ENCODE measurements around the gene GPC6.

The GPC6 gene

GRCh38 chr13:93867481-93867880 is 640.9 kb downstream of the GPC6 start:
- TF ChIP-seq CTCF (conservative IDR thresholded peaks at IDR 0.05): no peak
- no peak overlapping the region for H3K27ac ChIP-seq

GRCh38 chr13:93872376-93872775 is 645.8 kb downstream of the GPC6 start:
- TF ChIP-seq CTCF (conservative IDR thresholded peaks at IDR 0.05): no peak
- H3K27ac ChIP-seq: no peak overlapping the region

- no peak for TF ChIP-seq CTCF (conservative IDR thresholded peaks at IDR 0.05)
- no peak overlapping the region for H3K27ac ChIP-seq
These were observed 646.3 kb downstream of the GPC6 start for GRCh38 chr13:93872786-93873347.

- H3K27ac ChIP-seq: no peak overlapping the region
- TF ChIP-seq CTCF (conservative IDR thresholded peaks at IDR 0.05): no peak
These were observed 648.9 kb downstream of the GPC6 start for GRCh38 chr13:93875547-93875946.

GRCh38 chr13:93876236-93876635 is 649.6 kb downstream of the GPC6 start:
- TF ChIP-seq CTCF (conservative IDR thresholded peaks at IDR 0.05): no peak

GRCh38 chr13:93878675-93879074 is 652.1 kb downstream of the GPC6 start:
- no peak overlapping the region for H3K27ac ChIP-seq
- TF ChIP-seq CTCF (conservative IDR thresholded peaks at IDR 0.05): no peak

More at GRCh38 chr13:93876236-93876635, 649.6 kb downstream of the GPC6 start:
- H3K27ac ChIP-seq: no peak overlapping the region

GRCh38 chr13:93881411-93881810 is 654.8 kb downstream of the GPC6 start:
- TF ChIP-seq CTCF (conservative IDR thresholded peaks at IDR 0.05): no peak
- no peak overlapping the region for H3K27ac ChIP-seq
